Renal cortex interstitium (tissue), 11 donors: ENCODE data around the gene MRPL20. TPM values are rescaled to one million over a fixed set of nuclear protein-coding genes. Genes with fewer than 3 reads are reported as not detected.

ENCODE experiments used
- DNase-seq, 11 donors: peaks; one replicate each; pipeline ENCODE4 v3.0.0-alpha.2; 2013; ENCODE audit warnings: low read depth in 9 of 11, low spot score in 4 of 11; ENCODE audit errors: extremely low read depth in 1 of 11
- polyA plus RNA-seq, 3 donors: library from polyadenylated mRNA; unstranded; fragments of 120-200 nt; gene quantifications; one replicate each; pipeline ENCODE4 v1.2.1, GENCODE V29; 2013; ENCODE audit not compliant: insufficient read length in 3 of 3

MRPL20 gene
- polyA plus RNA-seq, 3 donors: 115 to 120 (median 120) TPM

DNA sequence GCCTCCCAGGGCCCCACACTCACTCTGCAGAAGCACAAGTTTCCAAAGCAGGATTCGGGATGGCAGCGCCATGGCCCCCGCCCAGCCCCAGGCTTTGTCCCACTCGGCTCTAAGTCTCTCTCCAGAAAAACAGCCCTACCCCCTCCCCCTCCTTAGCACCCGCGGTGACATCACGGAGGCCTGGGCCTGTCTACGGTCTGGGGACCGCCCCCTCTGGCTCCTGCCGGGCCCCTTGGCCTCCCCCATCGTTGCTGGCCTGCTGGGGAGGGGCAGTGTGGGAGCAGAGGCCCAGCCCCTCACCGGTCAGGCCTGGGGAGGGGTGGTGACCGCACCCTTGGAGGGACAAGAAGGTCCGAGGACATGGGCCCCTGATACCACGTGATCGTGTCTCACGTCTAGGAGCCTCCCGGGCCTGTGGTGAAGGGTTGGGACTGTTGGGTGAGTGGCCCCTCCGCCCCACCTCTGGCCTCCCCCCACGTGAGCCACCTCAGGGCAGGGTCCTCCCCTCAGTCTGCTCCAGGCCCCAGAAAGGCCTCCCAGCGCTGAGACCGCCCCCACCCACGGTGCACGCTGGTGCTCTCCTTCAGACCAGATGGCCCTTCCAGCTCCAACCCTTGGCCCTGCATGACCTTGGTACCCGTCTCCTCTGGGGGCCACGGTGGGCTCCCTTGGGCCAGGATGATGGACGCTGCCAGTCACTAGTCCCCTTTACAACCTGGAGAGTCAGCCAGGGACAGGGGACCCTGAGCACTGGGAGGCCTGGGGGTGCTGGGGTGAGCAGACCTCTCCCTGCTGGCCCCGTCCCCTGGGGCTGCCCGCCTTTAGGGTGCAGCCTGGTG, 48.4 kb downstream of the MRPL20 start, which contains the start of gene MXRA8:
MXRA8 (minus strand) TSS at position 123 of the 839 bp plus-strand sequence; CDS start at position 72, 51 bp downstream.
- peak in 5 of 11 donors; percentile 57 to 80 (median 61) for DNase-seq

DNA sequence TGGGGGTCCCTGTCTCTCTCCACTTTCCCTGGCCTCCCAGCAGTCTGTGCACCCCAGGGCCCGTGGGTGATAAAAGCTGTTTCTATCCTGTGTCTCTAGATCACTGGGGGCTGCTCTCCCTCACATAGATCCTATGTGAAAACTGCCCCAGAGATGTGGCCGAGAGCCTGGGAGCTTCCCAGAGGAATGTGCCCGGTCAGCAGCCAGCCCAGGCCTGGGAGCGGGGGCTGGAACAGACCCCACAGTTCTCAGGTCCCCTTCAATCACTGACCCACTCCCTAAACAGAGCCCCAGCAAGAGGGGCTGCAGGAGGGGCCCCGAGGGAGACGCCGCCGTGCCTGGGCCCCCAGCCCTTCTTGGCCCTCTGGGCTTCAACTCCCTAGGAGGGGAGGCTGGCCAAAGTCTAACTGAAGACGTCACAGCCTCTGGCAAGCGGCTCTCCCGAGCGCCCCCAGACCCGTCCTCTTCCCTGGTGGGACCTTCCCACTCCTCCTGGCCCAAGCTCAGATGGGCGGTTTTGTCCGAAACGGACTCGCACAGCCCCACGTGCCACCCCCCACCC, 49.1 kb downstream of the MRPL20 start:
- no peak for DNase-seq

- DNase-seq: no peak
Observed at GRCh38 chr1:1356796-1357401, 50.2 kb downstream of the MRPL20 start.

GRCh38 chr1:1356166-1356795, 50.8 kb downstream of the MRPL20 start:
- DNase-seq: no peak

DNA sequence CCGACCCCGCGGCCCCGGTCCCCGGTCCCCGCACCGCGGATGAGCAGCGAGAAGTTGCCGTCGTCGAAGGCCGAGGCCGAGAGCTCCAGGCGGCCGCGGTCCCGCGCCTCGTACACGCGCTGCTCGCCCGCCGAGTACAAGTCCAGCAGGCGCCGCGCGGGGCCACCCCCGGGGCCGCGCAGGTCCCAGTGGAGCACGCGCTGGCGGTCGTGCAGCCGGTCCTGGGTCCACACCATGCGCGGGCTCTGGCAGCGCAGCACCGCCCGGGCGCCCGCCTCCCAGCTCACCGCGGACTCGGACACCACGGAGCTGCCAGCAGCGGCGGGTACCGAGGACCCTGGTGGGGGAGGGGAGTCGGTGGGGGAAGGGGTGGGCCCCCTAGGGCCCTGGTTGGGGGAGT, 51.7 kb downstream of the MRPL20 start:
- DNase-seq: peak in 1 of 11 donors; percentile 51

GRCh38 chr1:1354271-1355247, 52.5 kb downstream of the MRPL20 start:
- no peak for DNase-seq

- DNase-seq: no peak
Observed at GRCh38 chr1:1353389-1354151, 53.5 kb downstream of the MRPL20 start.

GRCh38 chr1:1352786-1353388, 54.2 kb downstream of the MRPL20 start:
- DNase-seq: no peak

Other genes starting within 250 kb of the MRPL20 start
- under 1 TPM; 0.30 to 0.88 (median 0.50) TPM for gene TTLL10, start 233.4 kb downstream of the MRPL20 start, polyA plus RNA-seq
- under 1 TPM; 0.20 to 0.80 (median 0.43) TPM for gene TNFRSF18, start 200.7 kb downstream of the MRPL20 start, polyA plus RNA-seq
- gene TNFRSF4, start 193.1 kb downstream of the MRPL20 start, polyA plus RNA-seq: 1 to 10 TPM; 1.1 to 3.0 (median 2.4) TPM
- gene SDF4, start 175.3 kb downstream of the MRPL20 start, polyA plus RNA-seq: 100 to 1,000 TPM; 106 to 141 (median 132) TPM
- 10 to 100 TPM; 20.9 to 22.5 (median 21.3) TPM for gene B3GALT6, start 175.1 kb downstream of the MRPL20 start, polyA plus RNA-seq
- gene C1QTNF12, start 160.6 kb downstream of the MRPL20 start, polyA plus RNA-seq: 10 to 100 TPM in 2 of 3 donors, 1 to 10 TPM in 1; 7.5 to 17.4 (median 12.2) TPM
- 10 to 100 TPM; 44.5 to 58.5 (median 53.4) TPM for gene UBE2J2, start 133.4 kb downstream of the MRPL20 start, polyA plus RNA-seq
- 10 to 100 TPM in 1 of 3 donors, 1 to 10 TPM in 2; 3.9 to 10.5 (median 5.8) TPM for gene SCNN1D, start 126.9 kb downstream of the MRPL20 start, polyA plus RNA-seq
- 10 to 100 TPM; 22.4 to 39.1 (median 38.3) TPM for gene ACAP3, start 99.4 kb downstream of the MRPL20 start, polyA plus RNA-seq
- 10 to 100 TPM in 2 of 3 donors, 1 to 10 TPM in 1; 4.5 to 10.4 (median 10.0) TPM for gene PUSL1, start 98.7 kb downstream of the MRPL20 start, polyA plus RNA-seq
- gene INTS11, start 82.6 kb downstream of the MRPL20 start, polyA plus RNA-seq: 100 to 1,000 TPM; 107 to 159 (median 117) TPM
- gene CPTP, start 82.5 kb downstream of the MRPL20 start, polyA plus RNA-seq: 10 to 100 TPM; 10.0 to 18.0 (median 16.0) TPM
- gene TAS1R3, start 76.0 kb downstream of the MRPL20 start, polyA plus RNA-seq: under 1 TPM; 0.31 to 0.52 (median 0.47) TPM
- gene DVL1, start 57.9 kb downstream of the MRPL20 start, polyA plus RNA-seq: 10 to 100 TPM; 23.6 to 45.9 (median 42.6) TPM
- 100 to 1,000 TPM; 145 to 202 (median 196) TPM for gene MXRA8, start 48.7 kb downstream of the MRPL20 start, polyA plus RNA-seq
- 10 to 100 TPM; 52.0 to 89.3 (median 86.3) TPM for gene AURKAIP1, start 32.1 kb downstream of the MRPL20 start, polyA plus RNA-seq
- gene CCNL2, start 8.0 kb downstream of the MRPL20 start, polyA plus RNA-seq: 100 to 1,000 TPM; 241 to 386 (median 255) TPM
- 10 to 100 TPM in 2 of 3 donors, 1 to 10 TPM in 1; 8.3 to 14.7 (median 10.6) TPM for gene ANKRD65, start 14.0 kb upstream of the MRPL20 start, polyA plus RNA-seq
- 10 to 100 TPM; 31.6 to 74.6 (median 62.4) TPM for gene VWA1, start 28.4 kb upstream of the MRPL20 start, polyA plus RNA-seq
- gene ATAD3C, start 42.4 kb upstream of the MRPL20 start, polyA plus RNA-seq: 1 to 10 TPM; 2.2 to 5.5 (median 2.9) TPM
- 10 to 100 TPM; 11.6 to 28.5 (median 15.1) TPM for gene ATAD3B, start 64.5 kb upstream of the MRPL20 start, polyA plus RNA-seq
- gene ATAD3A, start 104.9 kb upstream of the MRPL20 start, polyA plus RNA-seq: 10 to 100 TPM; 15.4 to 29.0 (median 25.9) TPM
- gene TMEM240, start 133.3 kb upstream of the MRPL20 start, polyA plus RNA-seq: 10 to 100 TPM in 1 of 3 donors, 1 to 10 TPM in 2; 4.0 to 12.1 (median 6.6) TPM
- 10 to 100 TPM; 79.9 to 85.8 (median 80.6) TPM for gene SSU72, start 167.6 kb upstream of the MRPL20 start, polyA plus RNA-seq
- gene FNDC10, start 192.8 kb upstream of the MRPL20 start, polyA plus RNA-seq: 1 to 10 TPM; 1.8 to 4.8 (median 3.2) TPM
- gene MIB2, start 208.2 kb upstream of the MRPL20 start, polyA plus RNA-seq: 10 to 100 TPM; 30.3 to 71.4 (median 70.4) TPM
- gene MMP23B, start 224.9 kb upstream of the MRPL20 start, polyA plus RNA-seq: 10 to 100 TPM; 15.0 to 36.3 (median 35.3) TPM